ENCODE data around the gene SHLD3. TPM values are rescaled to one million over a fixed set of nuclear protein-coding genes. Genes with fewer than 3 reads are reported as not detected.
"Not testable (repeated sequence)": the region's sequence is repeated elsewhere in the genome, so short reads cannot be mapped to it uniquely, and the experiment has no call there.

The SHLD3 gene
- polyA plus RNA-seq, 1 experiment = 0.58 TPM

- Histone ChIP-seq H3K27me3 (ENCODE audit: control insufficient read depth, insufficient read depth, low read length) (no peaks in the 10 kb centered on the region), H3K4me3 (ENCODE audit: low read depth, low read length) (no peak overlapping the region), H3K36me3 (ENCODE audit: control insufficient read depth, insufficient read depth, low read length) (0 out of 2 replicates have a peak, but pooled peaks cover 1% of the 10 kb centered on the region)
- TF ChIP-seq CTCF (IDR thresholded peaks at IDR 0.05; ENCODE audit: insufficient read depth, low read depth, low read length) = no peak
- no peak for DNase-seq (ENCODE audit: low read depth)
- POLR2A ChIA-PET = no interaction called here
- CTCF ChIA-PET = interaction anchor here (4.8 kb wide), 1 partner anchor 11 kb away, joined by 21 read pairs; no protein-coding TSS in a partner anchor
These were observed 49.9 kb downstream of the SHLD3 start for GRCh38 chr5:65674749-65675148.

GRCh38 chr5:65676056-65676455, 51.2 kb downstream of the SHLD3 start:
- not testable (repeated sequence) for H3K36me3 ChIP-seq (ENCODE audit: control insufficient read depth, insufficient read depth, low read length); H3K4me3 ChIP-seq (ENCODE audit: low read depth, low read length); DNase-seq (ENCODE audit: low read depth); H3K27me3 ChIP-seq (ENCODE audit: control insufficient read depth, insufficient read depth, low read length)
- POLR2A ChIA-PET = interaction anchor here (0.6 kb wide), 1 partner anchor 44 kb away, joined by 3 read pairs; no protein-coding TSS in a partner anchor
- CTCF ChIA-PET = interaction anchor here (4.8 kb wide), 1 partner anchor 12 kb away, joined by 21 read pairs; no protein-coding TSS in a partner anchor

Small RNA genes lying within 50 kb of the gene (small RNA-seq; reads per million reads assigned to genes)
- gene RNU6-540P (ENCODE audit: insufficient read length, low read depth, low replicate concordance) = not detected

Other genes with a start within 250 kb of the SHLD3 start
- gene ADAMTS6, start 143.1 kb upstream of the SHLD3 start, polyA plus RNA-seq (2011; rRNA removed) = 26.2 and 28.0 TPM in 2 replicates
- 4.8 and 7.1 TPM in 2 replicates for gene CENPK, start 61.9 kb upstream of the SHLD3 start, polyA plus RNA-seq (2011; rRNA removed)
- gene PPWD1, start 61.7 kb upstream of the SHLD3 start, polyA plus RNA-seq (2011; rRNA removed) = 2.5 and 8.7 TPM in 2 replicates
- gene TRIM23, start 694 bp upstream of the SHLD3 start, polyA plus RNA-seq (2011; rRNA removed) = 15.2 and 16.0 TPM in 2 replicates
- 9.8 and 17.7 TPM in 2 replicates for gene TRAPPC13, start within 50 bp of the SHLD3 start, polyA plus RNA-seq (2011; rRNA removed)
- gene SGTB, start 97.1 kb downstream of the SHLD3 start, polyA plus RNA-seq (2011; rRNA removed) = 6.5 and 14.0 TPM in 2 replicates
- 15.4 and 20.2 TPM in 2 replicates for gene NLN, start 97.2 kb downstream of the SHLD3 start, polyA plus RNA-seq (2011; rRNA removed)

All from BJ (cell line).